Measurements from ENCODE around the gene CCDC146.

DNA sequence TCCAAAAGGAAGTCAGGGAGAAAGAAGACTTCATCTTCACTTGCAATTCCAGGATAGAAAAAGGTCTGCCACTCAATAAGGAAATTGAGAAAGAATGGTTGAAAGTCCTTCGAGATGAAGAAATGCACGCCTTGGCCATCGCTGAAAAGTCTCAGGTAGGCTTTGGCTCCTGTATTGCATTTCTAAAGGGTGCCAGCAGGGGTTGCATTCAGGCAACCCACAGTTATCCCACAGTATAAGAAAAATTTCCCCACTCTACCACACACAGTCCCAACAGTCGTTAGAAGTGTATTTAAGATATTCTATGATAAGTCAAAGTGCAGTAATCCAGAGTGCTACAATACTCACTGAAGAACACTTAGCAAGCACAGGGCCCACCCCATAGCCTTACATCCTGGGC lies 170.6 kb downstream of the CCDC146 start:
- TF ChIP-seq POLR2A (IDR thresholded peaks at IDR 0.05), result no peak
- TF ChIP-seq, protein P1, sequence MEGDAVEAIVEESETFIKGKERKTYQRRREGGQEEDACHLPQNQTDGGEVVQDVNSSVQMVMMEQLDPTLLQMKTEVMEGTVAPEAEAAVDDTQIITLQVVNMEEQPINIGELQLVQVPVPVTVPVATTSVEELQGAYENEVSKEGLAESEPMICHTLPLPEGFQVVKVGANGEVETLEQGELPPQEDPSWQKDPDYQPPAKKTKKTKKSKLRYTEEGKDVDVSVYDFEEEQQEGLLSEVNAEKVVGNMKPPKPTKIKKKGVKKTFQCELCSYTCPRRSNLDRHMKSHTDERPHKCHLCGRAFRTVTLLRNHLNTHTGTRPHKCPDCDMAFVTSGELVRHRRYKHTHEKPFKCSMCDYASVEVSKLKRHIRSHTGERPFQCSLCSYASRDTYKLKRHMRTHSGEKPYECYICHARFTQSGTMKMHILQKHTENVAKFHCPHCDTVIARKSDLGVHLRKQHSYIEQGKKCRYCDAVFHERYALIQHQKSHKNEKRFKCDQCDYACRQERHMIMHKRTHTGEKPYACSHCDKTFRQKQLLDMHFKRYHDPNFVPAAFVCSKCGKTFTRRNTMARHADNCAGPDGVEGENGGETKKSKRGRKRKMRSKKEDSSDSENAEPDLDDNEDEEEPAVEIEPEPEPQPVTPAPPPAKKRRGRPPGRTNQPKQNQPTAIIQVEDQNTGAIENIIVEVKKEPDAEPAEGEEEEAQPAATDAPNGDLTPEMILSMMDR (IDR thresholded peaks at IDR 0.05), result no peak
